HG03571 (cell line): Measurements from ENCODE around the gene IL18RAP.

Source experiments
- ATAC-seq: cut with Tn5 transposase; IDR thresholded peaks from one replicate; pipeline ENCODE4 v1.9.1; 2021; ENCODE audit not compliant: unreplicated experiment

Gene IL18RAP

GRCh38 chr2:102422910-102423309 lies at the start of gene IL18RAP:
IL18RAP (plus strand) TSS chr2:102423160; CDS start chr2:102423278, 118 bp downstream.
- no peak for ATAC-seq

GRCh38 chr2:102376052-102376591 lies 46.8 kb upstream of the IL18RAP start:
- ATAC-seq, result no peak

- ATAC-seq, result no peak
Observed at GRCh38 chr2:102383722-102384121, 39.2 kb upstream of the IL18RAP start.

GRCh38 chr2:102385522-102385921 lies 37.4 kb upstream of the IL18RAP start:
- ATAC-seq, result no peak

- no peak for ATAC-seq
Observed at GRCh38 chr2:102386004-102386403, 37.0 kb upstream of the IL18RAP start.

- ATAC-seq, result no peak
Observed at GRCh38 chr2:102386867-102387541, 36.0 kb upstream of the IL18RAP start.

- ATAC-seq, result no peak
Observed at GRCh38 chr2:102387763-102388546, 35.0 kb upstream of the IL18RAP start.

- no peak for ATAC-seq
Observed at GRCh38 chr2:102391565-102391964, 31.4 kb upstream of the IL18RAP start.

GRCh38 chr2:102392096-102392495 lies 30.9 kb upstream of the IL18RAP start:
- no peak for ATAC-seq

GRCh38 chr2:102392942-102393341 lies 30.0 kb upstream of the IL18RAP start:
- no peak for ATAC-seq

GRCh38 chr2:102396012-102396411 lies 26.9 kb upstream of the IL18RAP start:
- no peak for ATAC-seq

GRCh38 chr2:102397209-102397608 lies 25.8 kb upstream of the IL18RAP start:
- ATAC-seq, result no peak

GRCh38 chr2:102399499-102400141 lies 23.3 kb upstream of the IL18RAP start:
- ATAC-seq, result no peak

- ATAC-seq, result no peak
Observed at GRCh38 chr2:102401456-102401855, 21.5 kb upstream of the IL18RAP start.

GRCh38 chr2:102401865-102402264 lies 21.1 kb upstream of the IL18RAP start:
- ATAC-seq, result no peak

- ATAC-seq, result no peak
Observed at GRCh38 chr2:102410952-102411351, 12.0 kb upstream of the IL18RAP start.

- no peak for ATAC-seq
Observed at GRCh38 chr2:102412199-102412598, 10.8 kb upstream of the IL18RAP start.

- ATAC-seq, result peak; percentile 55
Observed at GRCh38 chr2:102417946-102418345, 5.0 kb upstream of the IL18RAP start.

- ATAC-seq, result peak; percentile 84
Observed at GRCh38 chr2:102418421-102418961, 4.5 kb upstream of the IL18RAP start.

GRCh38 chr2:102420290-102420689 lies 2.7 kb upstream of the IL18RAP start:
- no peak for ATAC-seq
